ENCODE results near the gene NAP1L1. TPM values are rescaled to one million over a fixed set of nuclear protein-coding genes. Genes with fewer than 3 reads are reported as not detected.

Gene NAP1L1
- total RNA-seq, 4 donors from 2014 or later = 78.9 to 191 (median 150) TPM

- no peak overlapping the region for H3K4me3 ChIP-seq
- in situ Hi-C loops (cut with MboI; ENCODE audit: low pct_ligation_motif_present in 1 of 4, low pct_unique_long_range_greater_than_20kb in 1 of 4, low sequenced_read_pairs in 3 of 4) = no loop called here
- H3K4me1 ChIP-seq = peaks cover 0 to 4% (median 0%) of the 10 kb centered on the region in 4 donors
- intact Hi-C loops (cut with DNase I; ENCODE audit: low total_unique reads) = no loop called here
- TF ChIP-seq EP300 (IDR thresholded peaks at IDR 0.05; ENCODE audit: low read depth) (no peak), POLR2AphosphoS5 (IDR thresholded peaks at IDR 0.05) (no peak), POLR2A (IDR thresholded peaks at IDR 0.05) (no peak), CTCF (IDR thresholded peaks at IDR 0.05) (no peak)
- H3K36me3 ChIP-seq = peaks cover 0 to 30% (median 6%) of the 10 kb centered on the region in 4 donors
- H3K9me3 ChIP-seq = peaks cover 13 to 14% of the 10 kb centered on the region in 2 donors
- DNase-seq = no peak
- H3K27me3 ChIP-seq = no peaks in the 10 kb centered on the region
- no peak overlapping the region for H3K27ac ChIP-seq
Observed at GRCh38 chr12:76069339-76069738, 15.1 kb downstream of the NAP1L1 start.

- Histone ChIP-seq H3K27me3 (no peaks in the 10 kb centered on the region), H3K36me3 (peaks cover 0 to 32% (median 6%) of the 10 kb centered on the region in 4 donors), H3K4me1 (no peaks in the 10 kb centered on the region), H3K9me3 (peaks cover 14 to 17% of the 10 kb centered on the region in 2 donors), H3K27ac (no peak overlapping the region), H3K4me3 (no peak overlapping the region)
- 98 to 100% methylated on average over 2 to 3 of the region's 3 CpGs for WGBS, 2 donors (ENCODE audit: low coverage in 1 of 2)
- no peak for DNase-seq
- in situ Hi-C loops (cut with MboI; ENCODE audit: low pct_ligation_motif_present in 1 of 4, low pct_unique_long_range_greater_than_20kb in 1 of 4, low sequenced_read_pairs in 3 of 4) = no loop called here
- no peak for TF ChIP-seq POLR2A (IDR thresholded peaks at IDR 0.05)
- no peak for TF ChIP-seq EP300 (IDR thresholded peaks at IDR 0.05; ENCODE audit: low read depth)
- TF ChIP-seq CTCF (IDR thresholded peaks at IDR 0.05) = no peak
- no peak for TF ChIP-seq POLR2AphosphoS5 (IDR thresholded peaks at IDR 0.05)
- intact Hi-C loops (cut with DNase I; ENCODE audit: low total_unique reads) = no loop called here
Observed at GRCh38 chr12:76065917-76066316, 18.6 kb downstream of the NAP1L1 start.

- Histone ChIP-seq H3K27me3 (no peaks in the 10 kb centered on the region), H3K9me3 (peaks cover 14 to 17% of the 10 kb centered on the region in 2 donors), H3K4me3 (no peak overlapping the region), H3K36me3 (peaks cover 0 to 32% (median 6%) of the 10 kb centered on the region in 4 donors), H3K27ac (no peak overlapping the region), H3K4me1 (no peaks in the 10 kb centered on the region)
- TF ChIP-seq EP300 (IDR thresholded peaks at IDR 0.05; ENCODE audit: low read depth) (no peak), CTCF (IDR thresholded peaks at IDR 0.05) (no peak), POLR2AphosphoS5 (IDR thresholded peaks at IDR 0.05) (no peak), POLR2A (IDR thresholded peaks at IDR 0.05) (no peak)
- intact Hi-C loops (cut with DNase I; ENCODE audit: low total_unique reads) (no loop called here), in situ Hi-C loops (cut with MboI; ENCODE audit: low pct_ligation_motif_present in 1 of 4, low pct_unique_long_range_greater_than_20kb in 1 of 4, low sequenced_read_pairs in 3 of 4) (no loop called here)
- WGBS, 2 donors (ENCODE audit: low coverage in 1 of 2) = 86 to 88% methylated on average over 1 of the region's 1 CpG
- no peak for DNase-seq
Observed at GRCh38 chr12:76064904-76065303, 19.6 kb downstream of the NAP1L1 start.

- peaks cover 8 to 11% of the 10 kb centered on the region in 2 donors for H3K9me3 ChIP-seq
- peaks cover 0 to 19% (median 3%) of the 10 kb centered on the region in 4 donors for H3K36me3 ChIP-seq
- no peaks in the 10 kb centered on the region for H3K4me1 ChIP-seq
- DNase-seq = no peak
- WGBS, 2 donors (ENCODE audit: low coverage in 1 of 2) = 34 to 56% methylated on average over 2 of the region's 2 CpGs
- TF ChIP-seq EP300 (IDR thresholded peaks at IDR 0.05; ENCODE audit: low read depth) = no peak
- TF ChIP-seq CTCF (IDR thresholded peaks at IDR 0.05) = no peak
- no peak for TF ChIP-seq POLR2A (IDR thresholded peaks at IDR 0.05)
- TF ChIP-seq POLR2AphosphoS5 (IDR thresholded peaks at IDR 0.05) = no peak
- H3K27me3 ChIP-seq = no peaks in the 10 kb centered on the region
- in situ Hi-C loops (cut with MboI; ENCODE audit: low pct_ligation_motif_present in 1 of 4, low pct_unique_long_range_greater_than_20kb in 1 of 4, low sequenced_read_pairs in 3 of 4) (no loop called here), intact Hi-C loops (cut with DNase I; ENCODE audit: low total_unique reads) (no loop called here)
- H3K27ac ChIP-seq = no peak overlapping the region
- no peak overlapping the region for H3K4me3 ChIP-seq
Observed at GRCh38 chr12:76060111-76060510, 24.4 kb downstream of the NAP1L1 start.

Data from transverse colon (tissue), 4 donors.